Measurements from ENCODE around the gene TRAPPC2L.
"Not testable (repeated sequence)": the region's sequence is repeated elsewhere in the genome, so short reads cannot be mapped to it uniquely, and the experiment has no call there.

TRAPPC2L gene

GRCh38 chr16:88819126-88819525, 37.8 kb upstream of the TRAPPC2L start:
- no peak for DNase-seq

- DNase-seq = no peak
These were observed 36.4 kb upstream of the TRAPPC2L start for GRCh38 chr16:88820385-88821025.

GRCh38 chr16:88821168-88821850, 35.6 kb upstream of the TRAPPC2L start:
- no peak for DNase-seq

- DNase-seq = no peak
These were observed 34.5 kb upstream of the TRAPPC2L start for GRCh38 chr16:88822281-88823040.

GRCh38 chr16:88823646-88824045, 33.3 kb upstream of the TRAPPC2L start:
- DNase-seq = not testable (repeated sequence)

- no peak for DNase-seq
These were observed 32.5 kb upstream of the TRAPPC2L start for GRCh38 chr16:88824256-88825077.

- no peak for DNase-seq
These were observed 31.8 kb upstream of the TRAPPC2L start for GRCh38 chr16:88825146-88825545.

GRCh38 chr16:88826070-88826840, 30.7 kb upstream of the TRAPPC2L start:
- no peak for DNase-seq

- DNase-seq = no peak
These were observed 29.2 kb upstream of the TRAPPC2L start for GRCh38 chr16:88827727-88828126.

GRCh38 chr16:88828711-88829110, 28.2 kb upstream of the TRAPPC2L start:
- DNase-seq = no peak

- no peak for DNase-seq
These were observed 26.7 kb upstream of the TRAPPC2L start for GRCh38 chr16:88830258-88830657.

GRCh38 chr16:88830783-88831182, 26.1 kb upstream of the TRAPPC2L start:
- DNase-seq = no peak

- no peak for DNase-seq
These were observed 25.1 kb upstream of the TRAPPC2L start for GRCh38 chr16:88831838-88832237.

GRCh38 chr16:88833086-88833485, 23.8 kb upstream of the TRAPPC2L start:
- DNase-seq = no peak

- no peak for DNase-seq
These were observed 22.3 kb upstream of the TRAPPC2L start for GRCh38 chr16:88834670-88835069.

- no peak for DNase-seq
These were observed 21.5 kb upstream of the TRAPPC2L start for GRCh38 chr16:88835383-88835782.

GRCh38 chr16:88835818-88836217, 21.1 kb upstream of the TRAPPC2L start:
- DNase-seq = no peak

GRCh38 chr16:88836791-88837190, 20.1 kb upstream of the TRAPPC2L start:
- no peak for DNase-seq

- no peak for DNase-seq
These were observed 19.1 kb upstream of the TRAPPC2L start for GRCh38 chr16:88837806-88838205.

- DNase-seq = no peak
These were observed 18.4 kb upstream of the TRAPPC2L start for GRCh38 chr16:88838566-88838965.

GRCh38 chr16:88839026-88839529, 17.8 kb upstream of the TRAPPC2L start:
- DNase-seq = no peak

Data from activated CD8-positive, alpha-beta memory T cell treated with anti-CD3 and anti-CD28 coated beads for 24 hours (primary cell).